SK-N-SH (cell line): Measurements from ENCODE around the gene TRRAP. TPM values are rescaled to one million over a fixed set of nuclear protein-coding genes. Genes with fewer than 3 reads are reported as not detected.

Experiments
- CTCF ChIA-PET: fragments of 300-600, 350-600 bp; formaldehyde crosslinking; extraction: SDS; loops from one replicate; lab custom pipeline; 2021; lab: Yijun Ruan, JAX
- POLR2A ChIA-PET: fragments of 350-600 bp; sonication (Branson Sonifier 250); formaldehyde crosslinking; extraction: SDS; loops from one replicate; lab custom pipeline; 2020; ENCODE audit warnings: antibody characterized with exemption, inconsistent platforms; lab: Yijun Ruan, JAX
- DNase-seq: peaks from one replicate; pipeline ENCODE4 v3.0.0; 2012
- H2AFZ ChIP-seq: fragments of 200-600 bp; sonication (generic); 2 replicates; pipeline ENCODE4 v1.8.1; 2016; ENCODE audit warnings: antibody characterized with exemption, mild to moderate bottlenecking, low read depth
- H3F3A ChIP-seq: fragments of 200-600 bp; sonication (generic); replicated peaks from 2 replicates; pipeline ENCODE3; 2016; ENCODE audit warnings: antibody characterized with exemption, mild to moderate bottlenecking; ENCODE audit not compliant: insufficient read depth
- H3K27ac ChIP-seq, 2 experiments: fragments of 200-500 bp in 1 of 2; fragments of 200-600 bp in 1 of 2; sonication (Bioruptor generic) in 1 of 2; sonication (generic), shearing (Covaris generic) in 1 of 2; 2 replicates each; pipeline versions ENCODE4 v1.5.1 to v1.6.1; 2014 to 2016; ENCODE audit warnings: low read depth in 2 of 2, inconsistent platforms in 1 of 2, low read length in 1 of 2, mild to moderate bottlenecking in 1 of 2, mixed read lengths in 1 of 2
- H3K27me3 ChIP-seq: fragments of 200-600 bp; sonication (generic), shearing (Covaris generic); 2 replicates; pipeline ENCODE4 v1.6.1; 2016; ENCODE audit warnings: mixed run types; ENCODE audit not compliant: insufficient read depth
- H3K36me3 ChIP-seq, 2 experiments: fragments of 200-500 bp in 1 of 2; fragments of 200-600 bp in 1 of 2; sonication (Bioruptor generic) in 1 of 2; sonication (generic) in 1 of 2; replicated peaks in 1 of 2; 2 replicates each; pipeline versions ENCODE3 to v1.5.1; 2014 to 2016; ENCODE audit warnings: low read length in 1 of 2, mild to moderate bottlenecking in 1 of 2; ENCODE audit not compliant: insufficient read depth in 2 of 2, control insufficient read depth in 1 of 2
- H3K4me1 ChIP-seq, 2 experiments: fragments of 200-500 bp in 1 of 2; fragments of 200-600 bp in 1 of 2; sonication (Bioruptor generic) in 1 of 2; sonication (generic), shearing (Covaris generic) in 1 of 2; 2 replicates each; pipeline versions ENCODE4 v1.5.1 to v1.6.1; 2014 to 2016; ENCODE audit warnings: low read depth in 1 of 2, low read length in 1 of 2, mixed run types in 1 of 2; ENCODE audit not compliant: insufficient read depth in 2 of 2, control insufficient read depth in 1 of 2
- H3K4me2 ChIP-seq: fragments of 200-600 bp; sonication (generic), shearing (Covaris generic); 2 replicates; pipeline ENCODE4 v1.6.1; 2017; ENCODE audit warnings: mixed run types
- H3K4me3 ChIP-seq, 2 experiments: fragments of 200-500 bp in 1 of 2; fragments of 200-600 bp in 1 of 2; sonication (Bioruptor generic) in 1 of 2; sonication (generic), shearing (Covaris generic) in 1 of 2; 2 replicates each; pipeline versions ENCODE4 v1.5.1 to v1.8.1; 2014 to 2016; ENCODE audit warnings: low read depth in 2 of 2, inconsistent platforms in 1 of 2, low read length in 1 of 2, mild to moderate bottlenecking in 1 of 2, mixed read lengths in 1 of 2, moderate library complexity in 1 of 2
- H3K79me2 ChIP-seq: fragments of 200-600 bp; sonication (generic); 2 replicates; pipeline ENCODE4 v1.8.1; 2017; ENCODE audit warnings: mild to moderate bottlenecking; ENCODE audit not compliant: insufficient read depth
- H3K9ac ChIP-seq: fragments of 200-600 bp; sonication (generic); 2 replicates; pipeline ENCODE4 v1.6.1; 2017; ENCODE audit warnings: mixed run types
- H3K9me2 ChIP-seq: fragments of 200-600 bp; sonication (generic); 2 replicates; pipeline ENCODE4 v1.6.1; 2017; ENCODE audit warnings: mixed run types
- H3K9me3 ChIP-seq: fragments of 200-600 bp; sonication (generic); 2 replicates; pipeline ENCODE4 v1.6.1; 2017; ENCODE audit warnings: mixed run types, mild to moderate bottlenecking, moderate library complexity
- H4K20me1 ChIP-seq: fragments of 200-600 bp; sonication (generic); 2 replicates; pipeline ENCODE4 v1.6.1; 2017; ENCODE audit warnings: mild to moderate bottlenecking, mixed run types; ENCODE audit not compliant: insufficient read depth
- ELF1 ChIP-seq: IDR thresholded peaks from 2 replicates; pipeline ENCODE4 v1.4.0; 2012
- EP300 ChIP-seq, 2 experiments: IDR thresholded peaks; 2 replicates each; pipeline versions ENCODE4 v1.4.0 to v1.6.1; 2012; ENCODE audit warnings: borderline replicate concordance in 1 of 2, low read depth in 1 of 2, low read length in 1 of 2
- EZH2phosphoT487 ChIP-seq: fragments of 200-600 bp; sonication (generic); IDR thresholded peaks from 2 replicates; pipeline ENCODE4 v1.6.1; 2017; ENCODE audit warnings: low read depth, mixed run types, mild to moderate bottlenecking, antibody characterized with exemption, moderate library complexity, borderline replicate concordance
- FOSL2 ChIP-seq: IDR thresholded peaks from 2 replicates; pipeline ENCODE4 v1.4.0; 2012; ENCODE audit warnings: low read depth, mild to moderate bottlenecking, moderate library complexity, borderline replicate concordance
- FOXJ3 ChIP-seq: sonication (generic); formaldehyde crosslinking; IDR thresholded peaks from 2 replicates; pipeline ENCODE4 v1.5.1; 2020; ENCODE audit warnings: mild to moderate bottlenecking, missing genetic modification reagents
- FOXM1 ChIP-seq: IDR thresholded peaks from 2 replicates; pipeline ENCODE4 v1.4.0; 2012; ENCODE audit warnings: low read depth, mild to moderate bottlenecking
- GABPA ChIP-seq: IDR thresholded peaks from 2 replicates; pipeline ENCODE4 v1.4.0; 2012; ENCODE audit warnings: low read depth, mild to moderate bottlenecking
- GATA2 ChIP-seq: sonication (generic); formaldehyde crosslinking; IDR thresholded peaks from 2 replicates; pipeline ENCODE4 v1.5.0; 2020; ENCODE audit warnings: mild to moderate bottlenecking, missing genetic modification reagents
- MEF2A ChIP-seq: IDR thresholded peaks from 2 replicates; pipeline ENCODE4 v1.4.0; 2012; ENCODE audit warnings: low read depth, borderline replicate concordance
- MXI1 ChIP-seq: IDR thresholded peaks from 2 replicates; pipeline ENCODE4 v1.6.1; 2012; ENCODE audit warnings: mild to moderate bottlenecking, low read depth, low read length, improper control_type of control experiment
- NFIC ChIP-seq: IDR thresholded peaks from 2 replicates; pipeline ENCODE4 v1.4.0; 2012; ENCODE audit warnings: borderline replicate concordance
- NRF1 ChIP-seq: IDR thresholded peaks from 2 replicates; pipeline ENCODE4 v1.6.1; 2012; ENCODE audit warnings: low read depth, mild to moderate bottlenecking, low read length
- RAD21 ChIP-seq: IDR thresholded peaks from 2 replicates; pipeline ENCODE4 v1.6.1; 2012; ENCODE audit warnings: mild to moderate bottlenecking, low read length
- RCOR1 ChIP-seq: fragments of 150-350 bp; IDR thresholded peaks from 2 replicates; pipeline ENCODE4 v1.6.1; 2017; ENCODE audit warnings: antibody characterized with exemption, low read length
- RFX5 ChIP-seq: IDR thresholded peaks from 2 replicates; pipeline ENCODE4 v1.6.1; 2012; ENCODE audit warnings: mild to moderate bottlenecking, improper control_type of control experiment, low read length
- RXRA ChIP-seq: IDR thresholded peaks from 2 replicates; pipeline ENCODE4 v1.4.0; 2012; ENCODE audit warnings: low read depth, mild to moderate bottlenecking, borderline replicate concordance
- SIN3A ChIP-seq: IDR thresholded peaks from 2 replicates; pipeline ENCODE4 v1.6.1; 2012; ENCODE audit warnings: low read depth, mild to moderate bottlenecking, low read length, moderate library complexity, borderline replicate concordance
- TAF1 ChIP-seq: IDR thresholded peaks from 2 replicates; pipeline ENCODE4 v1.6.1; 2012; ENCODE audit warnings: low read depth, mild to moderate bottlenecking, low read length, moderate library complexity, borderline replicate concordance
- TEAD4 ChIP-seq: IDR thresholded peaks from 2 replicates; pipeline ENCODE4 v1.4.0; 2012; ENCODE audit warnings: mild to moderate bottlenecking, borderline replicate concordance; ENCODE audit not compliant: insufficient read depth
- YY1 ChIP-seq: IDR thresholded peaks from 2 replicates; pipeline ENCODE4 v1.4.0; 2012; ENCODE audit warnings: low read depth, mild to moderate bottlenecking
- ZBTB33 ChIP-seq: IDR thresholded peaks from 2 replicates; pipeline ENCODE4 v1.4.0; 2012; ENCODE audit warnings: low read depth, borderline replicate concordance
- WGBS: methylation state at CpG from one replicate; pipeline ENCODE4 v1.1.6; 2017; ENCODE audit warnings: low lambda C conversion rate; 5-methylcytosine and 5-hydroxymethylcytosine counted together
- polyA plus RNA-seq, 3 experiments: library from polyadenylated mRNA; depleted of rRNA; stranded (reverse); fragments of >200 nt; gene quantifications; 2 replicates each; pipeline ENCODE4 v1.2.3, GENCODE V29; 2012
- TF ChIP-seq, protein P1 (sequence below): IDR thresholded peaks from 2 replicates; pipeline ENCODE4 v1.4.0; 2012; ENCODE audit warnings: low read depth
- TF ChIP-seq, protein P2 (sequence below): IDR thresholded peaks from 2 replicates; pipeline ENCODE4 v1.6.1; 2012; ENCODE audit warnings: mild to moderate bottlenecking, low read depth, low read length, moderate library complexity

The TRRAP gene
- polyA plus RNA-seq, 1 of the 3 experiments (the other 2 are of a cell fraction) = 24.9 TPM

GRCh38 chr7:98900815-98901214 lies 22.5 kb downstream of the TRRAP start:
- H3K4me2 ChIP-seq = no peak overlapping the region
- no peaks in the 10 kb centered on the region for H3K9me3 ChIP-seq
- TF ChIP-seq FOSL2 = no peak
- TF ChIP-seq NFIC = no peak
- TF ChIP-seq NRF1 = no peak
- no peak for TF ChIP-seq RAD21
- no peak for TF ChIP-seq ZBTB33
- no peak for TF ChIP-seq YY1
- no peak for TF ChIP-seq TEAD4
- TF ChIP-seq MEF2A = no peak
- no peak for TF ChIP-seq RCOR1
- TF ChIP-seq GABPA = no peak
- no peak for TF ChIP-seq FOXJ3 (CRISPR knock-in tag)
- no peak for TF ChIP-seq GATA2 (CRISPR knock-in tag)
- TF ChIP-seq, protein P1, sequence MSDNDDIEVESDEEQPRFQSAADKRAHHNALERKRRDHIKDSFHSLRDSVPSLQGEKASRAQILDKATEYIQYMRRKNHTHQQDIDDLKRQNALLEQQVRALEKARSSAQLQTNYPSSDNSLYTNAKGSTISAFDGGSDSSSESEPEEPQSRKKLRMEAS = no peak
- no peak for TF ChIP-seq SIN3A
- TF ChIP-seq TAF1 = no peak
- H3K36me3 ChIP-seq = peaks cover 78 to 91% of the 10 kb centered on the region in 2 experiments
- no peak overlapping the region for H3K27ac ChIP-seq
- no peak for DNase-seq
- no peak overlapping the region for H3K4me3 ChIP-seq
- peaks cover 0 to 6% of the 10 kb centered on the region in 2 experiments; a peak in 1 of 4 replicates for H3K4me1 ChIP-seq
- no peak overlapping the region for H2AFZ ChIP-seq
- no peaks in the 10 kb centered on the region for H3K27me3 ChIP-seq
- H3F3A ChIP-seq = no peaks in the 10 kb centered on the region
- CTCF ChIA-PET = interaction anchor here (1.4 to 2.8 kb wide), 2 partner anchors 21 to 23 kb away, joined by 3 to 8 read pairs; partner anchors contain the start of gene TRRAP
- H3K79me2 ChIP-seq = peaks cover 7% of the 10 kb centered on the region; the same call in 1 of the 2 replicates
- no peak overlapping the region for H3K9ac ChIP-seq
- WGBS = 97% methylated on average over 3 of the region's 3 CpGs
- POLR2A ChIA-PET = no interaction called here
- no peaks in the 10 kb centered on the region for H3K9me2 ChIP-seq
- H4K20me1 ChIP-seq = no peaks in the 10 kb centered on the region

DNA sequence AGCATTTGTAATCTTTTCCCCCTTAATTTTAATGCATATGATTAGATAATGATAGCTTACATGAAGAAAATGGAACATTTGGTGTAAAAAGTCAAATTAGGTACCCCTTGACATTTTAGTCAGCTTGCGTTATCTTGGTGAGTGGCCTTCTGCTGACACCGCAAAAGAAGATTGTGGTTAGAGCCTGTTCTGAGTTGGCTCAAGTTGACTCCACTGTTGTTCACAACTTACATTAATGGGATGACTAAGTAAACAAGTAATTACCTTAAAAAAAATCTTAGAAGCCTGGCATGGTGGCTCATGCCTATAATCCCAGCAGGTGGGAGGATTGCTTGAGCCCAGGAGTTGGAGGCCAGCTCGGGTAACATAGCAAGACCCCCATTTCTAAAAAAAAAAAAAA lies 24.2 kb downstream of the TRRAP start:
- DNase-seq = no peak
- H3K27me3 ChIP-seq = no peaks in the 10 kb centered on the region
- H3K4me2 ChIP-seq = no peak overlapping the region
- no peaks in the 10 kb centered on the region for H4K20me1 ChIP-seq
- no peaks in the 10 kb centered on the region for H3F3A ChIP-seq
- 93% methylated on average over 3 of the region's 3 CpGs for WGBS
- ChIA-PET POLR2A (interaction anchor here (0.9 kb wide), 1 partner anchor 54 kb away, joined by 3 read pairs; no protein-coding TSS in a partner anchor), CTCF (interaction anchor here (0.9 to 3.0 kb wide), 10 partner anchors 11 to 157 kb away, joined by 3 to 12 read pairs (median 4); partner anchors contain the start of gene TRRAP)
- peaks cover 75 to 91% of the 10 kb centered on the region in 2 experiments for H3K36me3 ChIP-seq
- peaks cover 0 to 6% of the 10 kb centered on the region in 2 experiments; a peak in 1 of 4 replicates for H3K4me1 ChIP-seq
- H3K9me2 ChIP-seq = no peaks in the 10 kb centered on the region
- H3K4me3 ChIP-seq = no peak overlapping the region
- no peak overlapping the region for H3K27ac ChIP-seq
- no peaks in the 10 kb centered on the region for H3K9me3 ChIP-seq
- H3K9ac ChIP-seq = no peak overlapping the region
- H3K79me2 ChIP-seq = 0 out of 2 replicates have a peak, but pooled peaks cover 3% of the 10 kb centered on the region
- no peak overlapping the region for H2AFZ ChIP-seq
- TF ChIP-seq RXRA (no peak), TAF1 (no peak), ELF1 (no peak), EZH2phosphoT487 (no peak), YY1 (no peak), FOXM1 (no peak), MEF2A (no peak), EP300 (IDR thresholded peaks at IDR 0.05; ENCODE audit: borderline replicate concordance in 1 of 2, low read depth in 1 of 2, low read length in 1 of 2) (no peak), RCOR1 (no peak), SIN3A (no peak), RFX5 (no peak), MXI1 (no peak)
- TF ChIP-seq, protein P2, sequence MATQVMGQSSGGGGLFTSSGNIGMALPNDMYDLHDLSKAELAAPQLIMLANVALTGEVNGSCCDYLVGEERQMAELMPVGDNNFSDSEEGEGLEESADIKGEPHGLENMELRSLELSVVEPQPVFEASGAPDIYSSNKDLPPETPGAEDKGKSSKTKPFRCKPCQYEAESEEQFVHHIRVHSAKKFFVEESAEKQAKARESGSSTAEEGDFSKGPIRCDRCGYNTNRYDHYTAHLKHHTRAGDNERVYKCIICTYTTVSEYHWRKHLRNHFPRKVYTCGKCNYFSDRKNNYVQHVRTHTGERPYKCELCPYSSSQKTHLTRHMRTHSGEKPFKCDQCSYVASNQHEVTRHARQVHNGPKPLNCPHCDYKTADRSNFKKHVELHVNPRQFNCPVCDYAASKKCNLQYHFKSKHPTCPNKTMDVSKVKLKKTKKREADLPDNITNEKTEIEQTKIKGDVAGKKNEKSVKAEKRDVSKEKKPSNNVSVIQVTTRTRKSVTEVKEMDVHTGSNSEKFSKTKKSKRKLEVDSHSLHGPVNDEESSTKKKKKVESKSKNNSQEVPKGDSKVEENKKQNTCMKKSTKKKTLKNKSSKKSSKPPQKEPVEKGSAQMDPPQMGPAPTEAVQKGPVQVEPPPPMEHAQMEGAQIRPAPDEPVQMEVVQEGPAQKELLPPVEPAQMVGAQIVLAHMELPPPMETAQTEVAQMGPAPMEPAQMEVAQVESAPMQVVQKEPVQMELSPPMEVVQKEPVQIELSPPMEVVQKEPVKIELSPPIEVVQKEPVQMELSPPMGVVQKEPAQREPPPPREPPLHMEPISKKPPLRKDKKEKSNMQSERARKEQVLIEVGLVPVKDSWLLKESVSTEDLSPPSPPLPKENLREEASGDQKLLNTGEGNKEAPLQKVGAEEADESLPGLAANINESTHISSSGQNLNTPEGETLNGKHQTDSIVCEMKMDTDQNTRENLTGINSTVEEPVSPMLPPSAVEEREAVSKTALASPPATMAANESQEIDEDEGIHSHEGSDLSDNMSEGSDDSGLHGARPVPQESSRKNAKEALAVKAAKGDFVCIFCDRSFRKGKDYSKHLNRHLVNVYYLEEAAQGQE = no peak
- TF ChIP-seq, protein P1 = no peak
